Hematopoietic multipotent progenitor cell treated with erythropoietin and hydrocortisone succinate and interleukin-3 and kit ligand, for 6 days (in vitro differentiated cells): ENCODE measurements around the gene FOLR1.
"Not testable (repeated sequence)": the region's sequence is repeated elsewhere in the genome, so short reads cannot be mapped to it uniquely, and the experiment has no call there.

ENCODE experiments used
- DNase-seq: peaks from one replicate; pipeline ENCODE4 v3.0.0-alpha.2; 2015

FOLR1 gene

DNA sequence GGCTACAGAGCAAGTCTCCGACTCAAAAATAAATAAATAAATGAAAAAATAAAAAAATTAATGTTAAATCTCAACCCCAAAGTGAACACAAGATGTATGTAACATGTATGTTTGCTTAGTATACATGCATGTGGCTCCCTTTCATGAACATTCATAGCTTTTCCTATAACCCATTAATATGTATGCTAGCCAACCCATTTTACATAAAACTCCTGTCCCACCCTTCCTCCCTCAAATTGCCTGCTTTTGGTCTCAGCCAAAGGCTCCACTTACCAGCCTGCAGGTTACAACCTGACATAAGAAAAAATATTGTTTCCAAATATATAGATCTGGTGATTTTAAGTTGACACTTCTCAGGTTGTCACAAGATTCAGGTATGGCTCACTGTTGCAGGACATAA, 3.7 kb upstream of the FOLR1 start:
- no peak for DNase-seq

- DNase-seq: no peak
These were observed 2.3 kb upstream of the FOLR1 start for GRCh38 chr11:72189455-72190250.

DNA sequence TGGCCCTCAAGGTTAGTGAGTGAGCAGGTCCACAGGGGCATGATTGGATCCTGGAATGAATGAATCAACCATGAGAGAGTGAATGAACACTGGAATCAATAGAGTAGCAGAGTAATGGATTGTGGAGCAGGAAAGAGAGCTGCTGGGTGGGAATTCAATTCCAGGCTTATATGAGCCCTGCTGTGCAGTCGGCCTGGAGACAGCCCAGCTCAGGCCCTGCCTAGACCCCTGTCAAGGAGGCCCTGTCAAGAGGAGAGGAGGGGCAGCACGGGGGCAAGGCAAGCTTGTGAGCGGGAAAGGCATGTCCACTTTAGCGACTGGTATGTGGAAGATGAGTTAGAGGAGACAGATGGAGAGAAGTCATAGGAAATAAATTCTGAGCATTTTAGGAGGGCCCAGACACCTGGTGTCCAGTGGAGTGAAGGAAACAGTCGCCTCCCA, 1.3 kb upstream of the FOLR1 start:
- DNase-seq: no peak

- DNase-seq: no peak
These were observed 3.8 kb downstream of the FOLR1 start for GRCh38 chr11:72195518-72196270.

- not testable (repeated sequence) for DNase-seq
These were observed 9.5 kb downstream of the FOLR1 start for GRCh38 chr11:72201445-72201844.

DNA sequence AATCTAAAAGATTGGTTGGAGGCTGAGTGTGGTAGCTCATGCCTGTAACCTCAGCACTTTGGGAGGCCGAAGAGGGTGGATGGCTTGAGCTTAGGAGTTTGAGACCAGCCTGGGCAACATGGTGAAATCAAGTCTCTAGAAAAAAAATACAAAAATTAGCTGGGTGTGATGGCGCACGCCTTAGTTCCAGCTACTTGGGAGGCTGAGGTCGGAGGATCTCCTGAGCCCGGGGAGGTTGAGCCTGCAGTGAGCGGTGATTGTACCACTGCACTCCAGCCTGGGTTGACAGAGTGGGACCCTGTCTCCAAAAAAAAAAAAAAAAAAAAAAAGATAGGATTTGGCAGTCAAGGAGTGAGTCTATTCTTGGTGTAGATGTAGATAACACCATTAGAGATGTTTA, 10.6 kb downstream of the FOLR1 start:
- DNase-seq: no peak

DNA sequence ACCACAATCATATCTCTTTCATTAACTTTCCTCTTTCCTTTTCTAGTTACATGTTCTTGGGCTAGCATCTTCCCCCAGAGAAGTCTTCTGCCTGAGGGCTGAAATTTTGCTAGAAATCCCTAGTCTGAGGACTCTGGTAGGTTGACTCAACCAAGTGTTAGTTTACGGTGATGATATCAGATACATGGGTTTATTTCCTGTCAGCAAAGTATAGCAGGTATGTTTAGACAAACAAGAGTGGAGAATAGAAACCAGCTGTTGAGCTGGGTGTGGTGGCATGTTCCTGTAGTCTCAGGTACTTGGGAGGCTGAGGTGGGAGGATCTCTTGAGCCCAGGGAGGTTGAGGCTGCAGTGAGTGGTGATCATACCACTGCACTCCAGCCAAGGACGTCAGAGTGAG, 11.2 kb downstream of the FOLR1 start:
- DNase-seq: no peak

- no peak for DNase-seq
These were observed 12.9 kb downstream of the FOLR1 start for GRCh38 chr11:72204886-72205285.

- DNase-seq: not testable (repeated sequence)
These were observed 14.9 kb downstream of the FOLR1 start for GRCh38 chr11:72206794-72207193.

DNA sequence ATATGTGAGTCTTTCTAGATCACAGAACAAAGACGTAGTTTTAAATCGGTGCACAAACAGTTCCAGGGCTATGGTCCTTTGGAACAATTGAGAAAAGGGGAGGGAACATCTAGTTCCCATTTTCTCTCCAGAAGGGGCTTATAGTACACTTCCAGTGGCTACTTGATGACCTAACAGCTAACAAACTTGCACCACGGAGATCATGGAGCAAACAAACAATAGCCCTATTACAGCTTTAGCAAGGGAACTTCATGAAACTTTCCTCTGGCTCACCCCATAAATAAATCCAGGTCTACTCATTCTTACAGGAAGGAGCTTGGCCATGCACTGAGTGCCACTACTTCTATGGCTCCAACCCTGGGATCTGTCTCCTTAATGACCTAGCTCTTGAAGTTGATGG, 16.3 kb downstream of the FOLR1 start:
- no peak for DNase-seq

GRCh38 chr11:72209101-72209500, 17.2 kb downstream of the FOLR1 start:
- DNase-seq: peak; percentile 29

DNA sequence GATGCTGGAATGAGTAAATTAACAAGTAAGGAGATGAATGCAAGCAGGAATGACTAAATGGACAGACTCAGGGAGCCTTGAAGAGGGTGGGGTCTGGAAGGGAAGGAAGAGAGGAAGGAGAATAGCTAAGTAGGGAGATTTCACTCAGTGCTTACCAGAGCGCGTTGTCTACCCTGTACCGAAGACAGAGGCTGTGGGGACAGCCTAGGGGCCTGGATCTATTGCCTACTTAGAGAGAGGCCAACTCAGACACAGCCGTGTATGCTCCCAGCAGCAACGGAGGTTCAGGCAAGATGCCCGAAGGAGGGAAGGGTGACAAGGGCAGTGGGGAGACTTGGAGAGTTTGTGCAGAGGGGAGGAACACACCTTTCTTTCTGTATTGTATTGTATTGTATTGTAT, 24.7 kb downstream of the FOLR1 start, which contains the start of gene FOLR2:
TSS of gene FOLR2 (plus strand) at position 157 of the 400 bp plus-strand sequence. CDS start 1,791 bp downstream, outside the sequence.
- no peak for DNase-seq

- no peak for DNase-seq
These were observed 25.9 kb downstream of the FOLR1 start for GRCh38 chr11:72217841-72218240.

GRCh38 chr11:72218251-72218745, 26.4 kb downstream of the FOLR1 start:
- no peak for DNase-seq

GRCh38 chr11:72220696-72221363, 28.9 kb downstream of the FOLR1 start:
- DNase-seq: no peak

DNA sequence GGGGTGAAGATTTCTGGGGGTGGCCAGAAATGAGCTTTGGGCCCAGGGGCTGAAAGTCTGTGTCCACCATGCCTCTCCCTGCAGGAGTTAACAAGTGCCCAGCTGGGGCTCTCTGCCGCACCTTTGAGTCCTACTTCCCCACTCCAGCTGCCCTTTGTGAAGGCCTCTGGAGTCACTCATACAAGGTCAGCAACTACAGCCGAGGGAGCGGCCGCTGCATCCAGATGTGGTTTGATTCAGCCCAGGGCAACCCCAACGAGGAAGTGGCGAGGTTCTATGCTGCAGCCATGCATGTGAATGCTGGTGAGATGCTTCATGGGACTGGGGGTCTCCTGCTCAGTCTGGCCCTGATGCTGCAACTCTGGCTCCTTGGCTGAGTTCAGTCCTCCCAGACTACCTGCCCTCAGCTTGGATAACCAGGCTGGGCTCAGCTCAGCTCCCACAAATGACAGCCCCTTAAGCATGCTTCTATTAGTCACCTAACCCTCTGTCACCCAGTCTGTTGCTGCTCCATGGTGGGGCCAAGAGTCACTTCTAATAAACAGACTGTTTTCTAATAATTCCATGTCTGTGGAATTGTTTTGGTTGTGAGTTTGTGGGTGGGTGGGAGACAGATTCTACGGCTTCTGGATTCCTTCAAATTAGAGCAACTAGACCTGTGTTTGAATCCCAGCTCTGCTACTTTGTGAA, 29.6 kb downstream of the FOLR1 start:
- DNase-seq: peak; percentile 39

GRCh38 chr11:72222106-72222891, 30.4 kb downstream of the FOLR1 start:
- no peak for DNase-seq

- peak; percentile 97 for DNase-seq
These were observed 31.1 kb downstream of the FOLR1 start for GRCh38 chr11:72222907-72223614.

GRCh38 chr11:72223615-72224563, 31.9 kb downstream of the FOLR1 start:
- peak; percentile 71 for DNase-seq
